Fibroblast of lung (primary cell): ENCODE data around the gene TBC1D14. TPM values are rescaled to one million over a fixed set of nuclear protein-coding genes. Genes with fewer than 3 reads are reported as not detected.

Experiments
- DNase-seq, 2 donors: peaks; one replicate each; pipeline versions ENCODE4 v3.0.0 to v3.0.0-alpha.2; 2010; ENCODE audit warnings: low read depth in 2 of 2
- H2AFZ ChIP-seq: 2 replicates; pipeline ENCODE4 v1.5.1; 2012; ENCODE audit warnings: low read length, control low read depth, inconsistent platforms
- H3K27ac ChIP-seq: 2 replicates; pipeline ENCODE4 v1.5.1; 2011; ENCODE audit warnings: low read length, control low read depth; ENCODE audit not compliant: insufficient read depth
- H3K27me3 ChIP-seq: 2 replicates; pipeline ENCODE4 v1.5.1; 2011; ENCODE audit warnings: mild to moderate bottlenecking, low read length; ENCODE audit not compliant: control insufficient read depth, insufficient read depth
- H3K36me3 ChIP-seq: 2 replicates; pipeline ENCODE4 v1.5.1; 2011; ENCODE audit warnings: low read length; ENCODE audit not compliant: control insufficient read depth, insufficient read depth
- H3K4me1 ChIP-seq: 2 replicates; pipeline ENCODE4 v1.5.1; 2011; ENCODE audit warnings: low read length; ENCODE audit not compliant: control insufficient read depth, insufficient read depth; ENCODE audit errors: extremely low read depth
- H3K4me2 ChIP-seq: 2 replicates; pipeline ENCODE4 v1.5.1; 2011; ENCODE audit warnings: low read length, control low read depth; ENCODE audit not compliant: insufficient read depth; ENCODE audit errors: extremely low read depth
- H3K4me3 ChIP-seq, 4 experiments: fragments of 200-600 bp in 1 of 4; sonication (generic) in 1 of 4; replicated peaks in 1 of 4; 2 replicates each; pipeline ENCODE4 v1.5.1; 2011 to 2016; ENCODE audit warnings: low read length in 4 of 4, low read depth in 3 of 4, mild to moderate bottlenecking in 3 of 4, control low read depth in 2 of 4, inconsistent platforms in 1 of 4, mixed read lengths in 1 of 4; ENCODE audit not compliant: insufficient read depth in 1 of 4; ENCODE audit errors: control extremely low read depth in 1 of 4
- H3K79me2 ChIP-seq: 2 replicates; pipeline ENCODE4 v1.5.1; 2012; ENCODE audit warnings: mild to moderate bottlenecking, low read length, inconsistent platforms; ENCODE audit not compliant: control insufficient read depth, insufficient read depth
- H3K9ac ChIP-seq: 2 replicates; pipeline ENCODE4 v1.5.1; 2011; ENCODE audit warnings: mild to moderate bottlenecking, low read length, control low read depth; ENCODE audit not compliant: insufficient read depth
- H3K9me3 ChIP-seq: 2 replicates; pipeline ENCODE4 v1.5.1; 2012; ENCODE audit warnings: low read depth, low read length; ENCODE audit not compliant: control insufficient read depth, insufficient read depth
- H4K20me1 ChIP-seq: 2 replicates; pipeline ENCODE4 v1.5.1; 2011; ENCODE audit warnings: low read length; ENCODE audit not compliant: control insufficient read depth, insufficient read depth; ENCODE audit errors: extremely low read depth
- EZH2 ChIP-seq: IDR thresholded peaks from 2 replicates; pipeline ENCODE4 v1.5.1; 2012; ENCODE audit warnings: low read length, control low read depth, mild to moderate bottlenecking; ENCODE audit errors: missing control alignments
- polyA plus RNA-seq, 2 donors: library from polyadenylated mRNA; depleted of rRNA in 1 of 2; stranded (reverse) in 1 of 2; unstranded in 1 of 2; fragments of >200 nt; gene quantifications; 2 replicates each; pipeline ENCODE4 v1.2.1, GENCODE V29; 2011 to 2012; ENCODE audit warnings: missing spikeins in 1 of 2
- total RNA-seq: library from RNA; depleted of rRNA; stranded (reverse); fragments of >200 nt; gene quantifications from 2 replicates; pipeline ENCODE4 v1.2.1, GENCODE V29; 2014
- TF ChIP-seq, protein P1 (sequence below), 2 donors: IDR thresholded peaks in 1 of 2; conservative IDR thresholded peaks in 1 of 2; 1 replicate in 1 of 2; 2 replicates in 1 of 2; pipeline ENCODE4 v1.5.1; 2011 to 2012; ENCODE audit warnings: low read length in 2 of 2, control low read depth in 1 of 2, inconsistent platforms in 1 of 2, low read depth in 1 of 2, mild to moderate bottlenecking in 1 of 2

TBC1D14 gene
- total and polyA plus RNA-seq, 2 donors (not counting 1 experiment from before 2014, with no cell fraction given), result 26.9 to 37.7 TPM

DNA sequence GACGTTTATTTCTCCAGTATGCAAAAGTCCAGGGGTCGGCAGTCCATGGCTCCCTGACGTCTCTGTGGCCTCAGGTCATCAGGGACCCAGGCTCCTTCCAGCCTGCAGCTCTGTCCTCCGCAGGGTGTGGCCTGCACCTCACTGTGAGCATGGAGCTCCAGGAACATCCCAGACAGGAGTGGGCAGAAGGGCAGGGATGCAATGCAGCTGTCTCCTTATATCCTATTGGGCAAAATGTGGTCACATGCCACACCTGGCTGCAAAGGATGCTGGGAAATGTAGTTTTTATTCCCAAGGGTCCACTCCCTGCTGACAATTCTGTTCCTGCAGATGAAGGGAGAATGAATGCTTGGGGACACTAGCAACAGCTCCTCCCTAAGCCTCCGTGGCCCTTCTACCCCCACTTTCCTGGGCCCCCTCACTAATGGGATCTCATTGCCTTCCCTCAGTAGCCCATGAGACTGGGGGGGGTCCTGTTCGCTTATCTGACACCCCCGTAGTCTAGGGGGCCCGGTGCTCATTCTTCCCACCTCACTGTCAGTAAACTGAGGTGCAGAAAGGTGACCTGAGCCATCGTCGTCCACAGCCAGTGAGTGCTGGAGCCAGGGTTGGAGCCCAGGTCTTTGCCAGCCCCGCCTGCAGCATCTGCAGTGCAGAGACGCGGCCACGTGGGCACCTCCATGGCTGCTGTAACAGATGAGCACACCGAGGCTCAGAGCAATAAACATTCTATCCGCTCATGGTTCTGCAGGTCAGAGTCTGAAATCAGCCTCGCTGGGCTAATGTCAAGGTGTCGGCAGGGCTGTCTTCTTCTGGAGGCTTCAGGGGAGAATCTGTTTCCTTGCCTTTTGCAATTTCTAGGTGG lies 164.1 kb downstream of the TBC1D14 start:
- Histone ChIP-seq H3K4me2 (no peak overlapping the region), H3K36me3 (no peaks in the 10 kb centered on the region), H3K4me1 (peaks cover 4% of the 10 kb centered on the region), H3K9me3 (no peaks in the 10 kb centered on the region), H3K27me3 (no peaks in the 10 kb centered on the region), H3K9ac (no peak overlapping the region), H4K20me1 (no peaks in the 10 kb centered on the region), H3K4me3 (no peak overlapping the region), H3K79me2 (no peaks in the 10 kb centered on the region), H2AFZ (no peak overlapping the region), H3K27ac (no peak overlapping the region)
- peak; percentile 33 to 50 for DNase-seq
- TF ChIP-seq, protein P1, sequence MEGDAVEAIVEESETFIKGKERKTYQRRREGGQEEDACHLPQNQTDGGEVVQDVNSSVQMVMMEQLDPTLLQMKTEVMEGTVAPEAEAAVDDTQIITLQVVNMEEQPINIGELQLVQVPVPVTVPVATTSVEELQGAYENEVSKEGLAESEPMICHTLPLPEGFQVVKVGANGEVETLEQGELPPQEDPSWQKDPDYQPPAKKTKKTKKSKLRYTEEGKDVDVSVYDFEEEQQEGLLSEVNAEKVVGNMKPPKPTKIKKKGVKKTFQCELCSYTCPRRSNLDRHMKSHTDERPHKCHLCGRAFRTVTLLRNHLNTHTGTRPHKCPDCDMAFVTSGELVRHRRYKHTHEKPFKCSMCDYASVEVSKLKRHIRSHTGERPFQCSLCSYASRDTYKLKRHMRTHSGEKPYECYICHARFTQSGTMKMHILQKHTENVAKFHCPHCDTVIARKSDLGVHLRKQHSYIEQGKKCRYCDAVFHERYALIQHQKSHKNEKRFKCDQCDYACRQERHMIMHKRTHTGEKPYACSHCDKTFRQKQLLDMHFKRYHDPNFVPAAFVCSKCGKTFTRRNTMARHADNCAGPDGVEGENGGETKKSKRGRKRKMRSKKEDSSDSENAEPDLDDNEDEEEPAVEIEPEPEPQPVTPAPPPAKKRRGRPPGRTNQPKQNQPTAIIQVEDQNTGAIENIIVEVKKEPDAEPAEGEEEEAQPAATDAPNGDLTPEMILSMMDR (conservative IDR thresholded peaks at IDR 0.05 in 1 of 2, IDR thresholded peaks at IDR 0.05 in 1 of 2; ENCODE audit: low read depth in 1 of 2, low read length in 2 of 2), result no peak
- no peak for TF ChIP-seq EZH2

DNA sequence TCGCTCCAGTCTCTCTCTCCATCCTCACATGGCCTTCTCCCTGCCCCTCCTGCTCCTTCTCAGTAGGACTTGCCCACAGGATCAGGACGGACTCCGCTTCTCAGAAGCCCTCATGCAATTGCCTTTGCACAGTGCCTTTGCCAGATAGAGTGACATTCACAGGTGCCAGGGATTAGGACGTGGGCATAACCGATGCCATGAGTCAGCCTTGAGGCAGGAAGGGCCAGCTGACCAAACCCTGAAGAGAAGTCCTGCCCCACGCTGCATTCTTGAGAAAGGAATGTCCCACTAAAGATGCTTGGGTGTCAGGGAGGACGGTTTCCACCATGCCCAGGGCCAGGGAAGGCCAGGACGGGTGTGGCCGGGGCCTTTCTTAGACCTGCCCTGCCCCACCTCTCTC lies 164.8 kb downstream of the TBC1D14 start:
- no peaks in the 10 kb centered on the region for H4K20me1 ChIP-seq
- TF ChIP-seq, protein P1 (conservative IDR thresholded peaks at IDR 0.05 in 1 of 2, IDR thresholded peaks at IDR 0.05 in 1 of 2; ENCODE audit: low read depth in 1 of 2, low read length in 2 of 2), result no peak
- no peak for TF ChIP-seq EZH2
- H3K9ac ChIP-seq, result no peak overlapping the region
- no peak overlapping the region for H2AFZ ChIP-seq
- H3K4me1 ChIP-seq, result no peaks in the 10 kb centered on the region
- no peaks in the 10 kb centered on the region for H3K79me2 ChIP-seq
- no peak overlapping the region for H3K4me3 ChIP-seq
- no peak overlapping the region for H3K4me2 ChIP-seq
- H3K9me3 ChIP-seq, result no peaks in the 10 kb centered on the region
- no peaks in the 10 kb centered on the region for H3K36me3 ChIP-seq
- no peak overlapping the region for H3K27ac ChIP-seq
- H3K27me3 ChIP-seq, result no peaks in the 10 kb centered on the region
- DNase-seq, result peak in 1 of 2 donors; percentile 19

DNA sequence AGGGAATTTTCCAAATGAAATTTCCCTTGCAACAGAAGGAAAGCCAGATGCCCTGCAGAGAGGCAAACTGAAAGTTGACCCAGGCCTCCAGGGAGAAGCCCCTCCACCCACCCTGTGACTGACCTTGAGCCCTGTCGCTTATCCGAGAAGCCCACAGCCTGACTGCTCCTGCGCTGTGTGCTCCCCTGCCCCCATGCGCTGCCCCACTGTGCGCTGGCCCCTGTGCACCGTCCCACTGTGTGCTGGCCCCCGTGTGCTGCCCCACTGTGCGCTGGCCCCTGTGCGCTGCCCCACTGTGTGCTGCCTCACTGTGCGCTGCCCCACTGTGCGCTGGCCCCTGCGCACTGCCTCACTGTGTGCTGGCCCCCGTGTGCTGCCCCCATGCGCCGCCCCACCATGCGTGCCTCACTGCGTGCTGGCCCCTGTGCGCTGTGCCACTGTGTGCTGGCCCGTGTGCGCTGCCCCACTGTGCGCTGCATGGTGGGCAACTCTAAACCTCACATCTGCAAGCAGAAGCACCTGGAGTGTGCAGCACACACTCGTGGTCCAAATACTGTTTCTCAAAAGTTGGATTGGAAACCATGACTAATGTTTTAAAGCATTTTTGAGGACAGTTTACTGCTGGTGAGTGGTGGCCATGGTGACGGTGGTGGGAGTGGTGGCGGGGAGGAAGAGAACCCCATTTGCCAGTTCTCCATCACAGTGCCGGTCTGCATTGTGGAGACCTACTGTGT lies 166.5 kb downstream of the TBC1D14 start:
- Histone ChIP-seq H4K20me1 (no peaks in the 10 kb centered on the region), H2AFZ (no peak overlapping the region), H3K27me3 (no peaks in the 10 kb centered on the region), H3K4me2 (no peak overlapping the region), H3K9ac (no peak overlapping the region), H3K4me1 (no peaks in the 10 kb centered on the region), H3K79me2 (no peaks in the 10 kb centered on the region), H3K4me3 (no peak overlapping the region), H3K36me3 (no peaks in the 10 kb centered on the region), H3K9me3 (no peaks in the 10 kb centered on the region), H3K27ac (no peak overlapping the region)
- no peak for TF ChIP-seq EZH2
- TF ChIP-seq, protein P1 (conservative IDR thresholded peaks at IDR 0.05 in 1 of 2, IDR thresholded peaks at IDR 0.05 in 1 of 2; ENCODE audit: low read depth in 1 of 2, low read length in 2 of 2), result no peak
- DNase-seq, result peak in 1 of 2 donors; percentile 40
